A549 (cell line): ENCODE results near the gene PITPNM1.
A peak's percentile ranks its signal among the peaks of the same experiment; 100 is the strongest.

Source experiments
- CEBPB ChIP-seq, 2 experiments: fragments of >200 bp in 1 of 2; sonication (Bioruptor Twin) in 1 of 2; formaldehyde crosslinking in 1 of 2; IDR thresholded peaks; 2 replicates each; pipeline ENCODE4 v1.6.1; 2012 to 2016
- CTCF ChIP-seq: fragments of >200 bp; sonication (Bioruptor Twin); formaldehyde crosslinking; IDR thresholded peaks from 3 replicates; pipeline ENCODE4 v1.5.1; 2016
- FOSB ChIP-seq: fragments of 250-450 bp; sonication (Bioruptor Pico); IDR thresholded peaks from 2 replicates; pipeline ENCODE4 v1.5.0; 2020; ENCODE audit warnings: mild to moderate bottlenecking, moderate library complexity
- MAFK ChIP-seq: fragments of 450-650 bp; IDR thresholded peaks from 2 replicates; pipeline ENCODE4 v1.6.1; 2014; ENCODE audit not compliant: partially characterized antibody
- MAX ChIP-seq: IDR thresholded peaks from 2 replicates; pipeline ENCODE4 v1.6.1; 2012
- MAZ ChIP-seq: fragments of 150-350 bp; IDR thresholded peaks from 2 replicates; pipeline ENCODE4 v1.6.1; 2014; ENCODE audit warnings: antibody characterized with exemption, low read depth, low read length, borderline replicate concordance
- POLR2A ChIP-seq: IDR thresholded peaks from 2 replicates; pipeline ENCODE4 v1.6.1; 2012; ENCODE audit warnings: mild to moderate bottlenecking, low read length
- RARB ChIP-seq: fragments of 250-450 bp; sonication (Bioruptor Pico); IDR thresholded peaks from 2 replicates; pipeline ENCODE4 v1.8.0; 2021; ENCODE audit warnings: mild to moderate bottlenecking, moderate library complexity
- ZFP36 ChIP-seq: fragments of 450-650 bp; IDR thresholded peaks from 2 replicates; pipeline ENCODE4 v1.6.1; 2014; ENCODE audit warnings: borderline replicate concordance; ENCODE audit not compliant: partially characterized antibody

- TF ChIP-seq POLR2A (peak; percentile 68), ZFP36 (no peak), FOSB (0 out of 2 replicates have a peak, but pooled peaks have one; percentile 40), MAZ (no peak), MAX (peak; percentile 63), CTCF (0 out of 3 replicates have a peak, but pooled peaks have one; percentile 7), MAFK (no peak), RARB (CRISPR knock-in tag) (no peak), CEBPB (IDR thresholded peaks at IDR 0.05) (no peak)
Observed at GRCh38 chr11:67507864-67508485, 2.8 kb upstream of the PITPNM1 start, which contains the start of gene CDK2AP2.
